Endothelial cell of umbilical vein (primary cell): ENCODE data around the gene C1orf226.

Experiments used
- CTCF ChIP-seq, 2 donors: IDR thresholded peaks; 1 replicate in 1 of 2; 2 replicates in 1 of 2; pipeline ENCODE4 v1.5.1; 2011; ENCODE audit warnings: low read length in 2 of 2, mild to moderate bottlenecking in 2 of 2, moderate library complexity in 2 of 2, control low read depth in 1 of 2, inconsistent platforms in 1 of 2, low read depth in 1 of 2; ENCODE audit not compliant: insufficient read depth in 1 of 2; ENCODE audit errors: extremely low read depth in 1 of 2
- EZH2 ChIP-seq: IDR thresholded peaks from 2 replicates; pipeline ENCODE4 v1.6.1; 2012; ENCODE audit warnings: borderline replicate concordance, low read depth, mild to moderate bottlenecking, moderate library complexity, low read length, inconsistent platforms; ENCODE audit not compliant: severe bottlenecking
- FOS ChIP-seq: IDR thresholded peaks from 2 replicates; pipeline ENCODE4 v1.6.1; 2011; ENCODE audit warnings: mild to moderate bottlenecking, low read length, moderate library complexity, borderline replicate concordance; ENCODE audit not compliant: insufficient read depth
- JUN ChIP-seq: IDR thresholded peaks from 2 replicates; pipeline ENCODE4 v1.6.1; 2011; ENCODE audit warnings: borderline replicate concordance, low read depth; ENCODE audit not compliant: insufficient read length, insufficient read depth
- MYC ChIP-seq: IDR thresholded peaks from one replicate; pipeline ENCODE4 v1.6.1; 2011; ENCODE audit warnings: mild to moderate bottlenecking, low read depth, low read length
- POLR2A ChIP-seq: IDR thresholded peaks from 2 replicates; pipeline ENCODE4 v1.6.1; 2012; ENCODE audit warnings: low read depth, mild to moderate bottlenecking, control low read depth, low read length
- POLR2AphosphoS5 ChIP-seq: IDR thresholded peaks from 2 replicates; pipeline ENCODE4 v1.6.1; 2012; ENCODE audit warnings: low read depth, mild to moderate bottlenecking, control low read depth, low read length, moderate library complexity; ENCODE audit not compliant: insufficient read depth

- TF ChIP-seq CTCF (IDR thresholded peaks at IDR 0.05; ENCODE audit: extremely low read depth in 1 of 2, insufficient read depth in 1 of 2, low read depth in 1 of 2, low read length in 2 of 2) (no peak), MYC (no peak), POLR2A (no peak), EZH2 (no peak), JUN (no peak), FOS (no peak), POLR2AphosphoS5 (no peak)
These were observed 20.2 kb upstream of the C1orf226 start for GRCh38 chr1:162361349-162361748.
